Neural cell (in vitro differentiated cells): Measurements from ENCODE around the gene SULT1C3.

Experiments used
- CTCF ChIP-seq: fragments of 450-650 bp; IDR thresholded peaks from 2 replicates; pipeline ENCODE4 v1.5.1; 2014; ENCODE audit warnings: antibody characterized with exemption, mild to moderate bottlenecking, moderate library complexity; ENCODE audit not compliant: poor library complexity, severe bottlenecking
- EP300 ChIP-seq: fragments of 450-650 bp; conservative IDR thresholded peaks from 2 replicates; pipeline ENCODE4 v1.6.1; 2014; ENCODE audit warnings: antibody characterized with exemption, mild to moderate bottlenecking, moderate library complexity; ENCODE audit not compliant: poor library complexity, severe bottlenecking
- EZH2 ChIP-seq: fragments of 200-600, 300-800 bp; shearing (Covaris generic), sonication (generic); IDR thresholded peaks from 2 replicates; pipeline ENCODE4 v1.6.1; 2014; ENCODE audit warnings: antibody characterized with exemption, low read length, borderline replicate concordance, mild to moderate bottlenecking; ENCODE audit not compliant: insufficient read depth, poor library complexity, severe bottlenecking
- MXI1 ChIP-seq: fragments of 450-650 bp; conservative IDR thresholded peaks from 2 replicates; pipeline ENCODE4 v1.6.1; 2014; ENCODE audit warnings: antibody characterized with exemption, mild to moderate bottlenecking; ENCODE audit not compliant: poor library complexity, severe bottlenecking
- POLR2AphosphoS5 ChIP-seq: IDR thresholded peaks from 2 replicates; pipeline ENCODE4 v1.6.1; 2012
- RAD21 ChIP-seq: fragments of 450-650 bp; conservative IDR thresholded peaks from 2 replicates; pipeline ENCODE4 v1.6.1; 2014; ENCODE audit warnings: antibody characterized with exemption, mild to moderate bottlenecking, moderate library complexity
- REST ChIP-seq: IDR thresholded peaks from 2 replicates; pipeline ENCODE4 v1.6.1; 2012; ENCODE audit warnings: borderline replicate concordance
- SMC3 ChIP-seq: fragments of 450-650 bp; conservative IDR thresholded peaks from 2 replicates; pipeline ENCODE4 v1.6.1; 2014; ENCODE audit warnings: antibody characterized with exemption, mild to moderate bottlenecking, moderate library complexity; ENCODE audit not compliant: poor library complexity
- TAF1 ChIP-seq: IDR thresholded peaks from 2 replicates; pipeline ENCODE4 v1.6.1; 2012; ENCODE audit warnings: low read depth

- no peak for TF ChIP-seq CTCF
- TF ChIP-seq SMC3, result no peak
- no peak for TF ChIP-seq RAD21
- no peak for TF ChIP-seq EP300
- TF ChIP-seq REST, result no peak
- TF ChIP-seq TAF1, result no peak
- no peak for TF ChIP-seq EZH2
- TF ChIP-seq POLR2AphosphoS5, result no peak
- no peak for TF ChIP-seq MXI1
These were observed 61.8 kb downstream of the SULT1C3 start for GRCh38 chr2:108301558-108301957.
